ENCODE data around the gene PDHA1. TPM values are rescaled to one million over a fixed set of nuclear protein-coding genes. Genes with fewer than 3 reads are reported as not detected.

PDHA1 gene
- polyA plus RNA-seq, 1 of the 3 experiments (the other 2 are of a cell fraction) = 121 TPM

- peaks cover 13% of the 10 kb centered on the region; the same call in 1 of the 2 replicates for H3K27me3 ChIP-seq (ENCODE audit: insufficient read depth)
- no peaks in the 10 kb centered on the region for H3K36me3 ChIP-seq (replicated peaks in 1 of 2; ENCODE audit: control insufficient read depth in 1 of 2, insufficient read depth in 2 of 2, low read length in 1 of 2)
- no peaks in the 10 kb centered on the region for H3F3A ChIP-seq (replicated peaks; ENCODE audit: insufficient read depth)
- H3K27ac ChIP-seq (ENCODE audit: low read depth in 2 of 2, low read length in 1 of 2) = no peak overlapping the region
- no peak for DNase-seq
- TF ChIP-seq MAX (IDR thresholded peaks at IDR 0.05; ENCODE audit: low read depth) = no peak
- TF ChIP-seq TEAD4 (IDR thresholded peaks at IDR 0.05; ENCODE audit: borderline replicate concordance, insufficient read depth) = no peak
- TF ChIP-seq PBX3 (IDR thresholded peaks at IDR 0.05) = no peak
- no peak for TF ChIP-seq MEF2A (IDR thresholded peaks at IDR 0.05; ENCODE audit: borderline replicate concordance, low read depth)
- no peak for TF ChIP-seq IRF3 (IDR thresholded peaks at IDR 0.05; ENCODE audit: low read depth, low read length)
- TF ChIP-seq EP300 (IDR thresholded peaks at IDR 0.05; ENCODE audit: borderline replicate concordance in 1 of 2, low read depth in 1 of 2, low read length in 1 of 2) = no peak
- no peak for TF ChIP-seq RCOR1 (IDR thresholded peaks at IDR 0.05; ENCODE audit: low read length)
- no peak for TF ChIP-seq NFIC (IDR thresholded peaks at IDR 0.05; ENCODE audit: borderline replicate concordance)
- ChIA-PET POLR2A (no interaction called here), CTCF (no interaction called here)
- H3K4me1 ChIP-seq (ENCODE audit: control insufficient read depth in 1 of 2, insufficient read depth in 2 of 2, low read depth in 1 of 2, low read length in 1 of 2) = no peaks in the 10 kb centered on the region
- H3K4me2 ChIP-seq = no peak overlapping the region
- H3K4me3 ChIP-seq (ENCODE audit: low read depth in 2 of 2, low read length in 1 of 2) = no peak overlapping the region
- no peak overlapping the region for H3K9ac ChIP-seq
- no peaks in the 10 kb centered on the region for H4K20me1 ChIP-seq (ENCODE audit: insufficient read depth)
- H2AFZ ChIP-seq (ENCODE audit: low read depth) = no peak overlapping the region
- H3K79me2 ChIP-seq (ENCODE audit: insufficient read depth) = no peaks in the 10 kb centered on the region
- H3K9me2 ChIP-seq = no peaks in the 10 kb centered on the region
- no peaks in the 10 kb centered on the region for H3K9me3 ChIP-seq
- 42% methylated on average over 2 of the region's 2 CpGs for WGBS (ENCODE audit: low lambda C conversion rate)
Measured at GRCh38 chrX:19326567-19326966, 17.2 kb upstream of the PDHA1 start.

- POLR2A ChIA-PET = no interaction called here
- Histone ChIP-seq H3F3A (replicated peaks; ENCODE audit: insufficient read depth) (peaks cover 3% of the 10 kb centered on the region), H3K9me3 (0 out of 2 replicates have a peak, but pooled peaks cover 3% of the 10 kb centered on the region), H3K27me3 (ENCODE audit: insufficient read depth) (peaks cover 18% of the 10 kb centered on the region; the same call in 1 of the 2 replicates), H3K4me3 (ENCODE audit: low read depth in 2 of 2, low read length in 1 of 2) (no peak overlapping the region), H3K4me1 (ENCODE audit: control insufficient read depth in 1 of 2, insufficient read depth in 2 of 2, low read depth in 1 of 2, low read length in 1 of 2) (peaks cover 0 to 6% of the 10 kb centered on the region in 2 experiments; a peak in 2 of 4 replicates), H3K4me2 (no peak overlapping the region), H3K9me2 (no peaks in the 10 kb centered on the region), H3K27ac (ENCODE audit: low read depth in 2 of 2, low read length in 1 of 2) (no peak overlapping the region), H2AFZ (ENCODE audit: low read depth) (no peak overlapping the region), H3K79me2 (ENCODE audit: insufficient read depth) (no peaks in the 10 kb centered on the region), H3K9ac (no peak overlapping the region), H4K20me1 (ENCODE audit: insufficient read depth) (no peaks in the 10 kb centered on the region), H3K36me3 (replicated peaks in 1 of 2; ENCODE audit: control insufficient read depth in 1 of 2, insufficient read depth in 2 of 2, low read length in 1 of 2) (no peaks in the 10 kb centered on the region)
- TF ChIP-seq SMC3 (IDR thresholded peaks at IDR 0.05; ENCODE audit: low read depth, low read length) (no peak), CHD2 (IDR thresholded peaks at IDR 0.05; ENCODE audit: low read length, partially characterized antibody) (no peak), RXRA (IDR thresholded peaks at IDR 0.05; ENCODE audit: borderline replicate concordance, low read depth) (no peak), PBX3 (IDR thresholded peaks at IDR 0.05) (no peak)
- CTCF ChIA-PET = interaction anchor here (0.6 to 3.2 kb wide), 4 partner anchors 95 to 921 kb away, joined by 3 to 27 read pairs (median 16); no protein-coding TSS in a partner anchor
- WGBS (ENCODE audit: low lambda C conversion rate) = 45% methylated on average over 10 of the region's 10 CpGs
- no peak for DNase-seq
Measured at GRCh38 chrX:19331831-19332230, 11.9 kb upstream of the PDHA1 start.

Data from SK-N-SH (cell line).